ENCODE data around the gene RUBCN. TPM values are rescaled to one million over a fixed set of nuclear protein-coding genes. Genes with fewer than 3 reads are reported as not detected.

Gene RUBCN
- total and polyA plus RNA-seq, 9 of the 15 experiments (the other 6 are each of a cell fraction or from before 2014, with no cell fraction given): 8.4 to 24.0 (median 11.9) TPM

GRCh38 chr3:197736491-197737318, at the start of gene RUBCN (continued):
- TF ChIP-seq CHD7 (IDR thresholded peaks at IDR 0.05; ENCODE audit: low read depth, low read length): no peak
- TF ChIP-seq RBBP5 (IDR thresholded peaks at IDR 0.05; ENCODE audit: borderline replicate concordance, insufficient read depth, low read length, poor library complexity, severe bottlenecking): peak; percentile 77
- TF ChIP-seq FOS (IDR thresholded peaks at IDR 0.05; ENCODE audit: extremely low read depth, insufficient read length): peak; percentile 61
- no peak for TF ChIP-seq STAT5B (CRISPR knock-in tag; IDR thresholded peaks at IDR 0.05)
- TF ChIP-seq ZNF583 (CRISPR knock-in tag; IDR thresholded peaks at IDR 0.05): peak; percentile 44; the same call in 1 of the 2 replicates
- TF ChIP-seq VEZF1 (CRISPR knock-in tag; IDR thresholded peaks at IDR 0.05): peak; percentile 54; the same call in 1 of the 2 replicates
- TF ChIP-seq MYC (IDR thresholded peaks at IDR 0.05; ENCODE audit: low read depth, low read length): peak; percentile 55; the same call in 1 of the 2 replicates
- TF ChIP-seq MYC (CRISPR knock-in tag; IDR thresholded peaks at IDR 0.05; ENCODE audit: borderline replicate concordance, low read depth): no peak
- peak; percentile 80 for TF ChIP-seq L3MBTL2 (IDR thresholded peaks at IDR 0.05)
- no peak for TF ChIP-seq ZKSCAN8 (CRISPR knock-in tag; IDR thresholded peaks at IDR 0.05)
- TF ChIP-seq KLF1 (tag; IDR thresholded peaks at IDR 0.05): peak; percentile 50; the same call in 1 of the 2 replicates
- TF ChIP-seq EZH2 (IDR thresholded peaks at IDR 0.05; ENCODE audit: borderline replicate concordance, low read depth, low read length): no peak
- TF ChIP-seq POLR2B (IDR thresholded peaks at IDR 0.05; ENCODE audit: low read depth, partially characterized antibody): peak; percentile 74
- no peak for TF ChIP-seq NFRKB (IDR thresholded peaks at IDR 0.05; ENCODE audit: low read depth)
- TF ChIP-seq E2F3 (CRISPR knock-in tag; IDR thresholded peaks at IDR 0.05): peak; percentile 45; the same call in 1 of the 2 replicates
